Sigmoid colon (tissue), 7 donors: ENCODE results near the gene IGFLR1. TPM values are rescaled to one million over a fixed set of nuclear protein-coding genes. Genes with fewer than 3 reads are reported as not detected.
"Not testable (repeated sequence)": the region's sequence is repeated elsewhere in the genome, so short reads cannot be mapped to it uniquely, and the experiment has no call there.

Experiments used
- DNase-seq: peaks from one replicate; pipeline ENCODE4 v3.0.0-alpha.2; 2019
- H3K27ac ChIP-seq, 4 donors: fragments of 200-600 bp; sonication (generic); one replicate each; pipeline ENCODE4 v1.5.1; 2016 to 2019; ENCODE audit warnings: mild to moderate bottlenecking in 1 of 4
- H3K27me3 ChIP-seq, 3 donors: fragments of 200-600 bp; sonication (generic); one replicate each; pipeline ENCODE4 v1.5.1; 2019; ENCODE audit warnings: mild to moderate bottlenecking in 1 of 3
- H3K36me3 ChIP-seq, 4 donors: fragments of 200-600 bp; sonication (generic); one replicate each; pipeline ENCODE4 v1.5.1; 2016 to 2019
- H3K4me1 ChIP-seq, 4 donors: fragments of 200-600 bp; sonication (generic); one replicate each; pipeline ENCODE4 v1.5.1; 2017 to 2019
- H3K4me3 ChIP-seq, 4 donors: fragments of 200-600 bp; sonication (generic); one replicate each; pipeline ENCODE4 v1.5.1; 2017 to 2019; ENCODE audit warnings: mild to moderate bottlenecking in 2 of 4, moderate library complexity in 1 of 4
- H3K9me3 ChIP-seq, 4 donors: fragments of 200-600 bp in 3 of 4; sonication (generic) in 3 of 4; one replicate each; pipeline versions ENCODE4 v1.5.1 to v1.6.1; 2013 to 2019
- CTCF ChIP-seq, 4 experiments: fragments of 450-650 bp in 3 of 4; fragments of 200-600 bp in 1 of 4; IDR thresholded peaks; one replicate each; pipeline ENCODE4 v1.5.1; 2016 to 2019; ENCODE audit warnings: antibody characterized with exemption in 4 of 4, mild to moderate bottlenecking in 3 of 4, moderate library complexity in 2 of 4
- EP300 ChIP-seq, 4 donors: sonication (generic); formaldehyde crosslinking; IDR thresholded peaks; one replicate each; pipeline ENCODE4 v1.6.1; 2017; ENCODE audit warnings: antibody characterized with exemption in 4 of 4
- POLR2A ChIP-seq, 2 donors: fragments of 450-650 bp; IDR thresholded peaks; one replicate each; pipeline ENCODE4 v1.6.1; 2016; ENCODE audit warnings: antibody characterized with exemption in 2 of 2, mild to moderate bottlenecking in 2 of 2, moderate library complexity in 2 of 2
- POLR2AphosphoS5 ChIP-seq, 4 donors: sonication (generic); formaldehyde crosslinking; IDR thresholded peaks; one replicate each; pipeline ENCODE4 v1.6.1; 2017; ENCODE audit warnings: antibody characterized with exemption in 4 of 4
- WGBS, 2 donors: extraction: QIAGEN DNeasy Blood & Tissue Kit; methylation state at CpG; one replicate each; pipeline ENCODE4 v1.1.7; 2013; 5-methylcytosine and 5-hydroxymethylcytosine counted together
- intact Hi-C: fragments of 100-400 bp; cut with DNase I; formaldehyde crosslinking; loops from one replicate; pipeline ENCODE4 v1.15.1; 2023
- polyA plus RNA-seq, 3 donors: library from polyadenylated mRNA; stranded (reverse); fragments of 200-250 nt; gene quantifications; one replicate each; pipeline ENCODE4 v1.2.3, GENCODE V29; 2013
- total RNA-seq, 4 donors: library from RNA; depleted of rRNA; stranded (reverse); fragments of >200 nt; gene quantifications; one replicate each; pipeline ENCODE4 v1.1.0, GENCODE V29; 2016
- donor health status: healthy with polysubstance abuse.
- donor health status: Bipolar disorder and iron deficiency.
- donor health status: healthy.

Gene IGFLR1
- total and polyA plus RNA-seq, 7 donors: 2.5 to 25.0 (median 9.0) TPM

GRCh38 chr19:35695895-35696422, 46.3 kb downstream of the IGFLR1 start:
- H3K9me3 ChIP-seq: no peaks in the 10 kb centered on the region
- intact Hi-C loops: loop anchor here (2.0 kb wide), 1 partner anchor 123 kb away; no protein-coding TSS in a partner anchor
- DNase-seq: no peak
- H3K27ac ChIP-seq: no peak overlapping the region
- H3K27me3 ChIP-seq: no peaks in the 10 kb centered on the region
- no peak overlapping the region for H3K4me3 ChIP-seq
- no peak for TF ChIP-seq EP300 (IDR thresholded peaks at IDR 0.05)
- TF ChIP-seq POLR2AphosphoS5 (IDR thresholded peaks at IDR 0.05): no peak
- no peak for TF ChIP-seq CTCF (IDR thresholded peaks at IDR 0.05)
- TF ChIP-seq POLR2A (IDR thresholded peaks at IDR 0.05): no peak
- H3K36me3 ChIP-seq: no peaks in the 10 kb centered on the region
- no peaks in the 10 kb centered on the region for H3K4me1 ChIP-seq
- WGBS, 2 donors: 70 to 87% methylated on average over 2 of the region's 2 CpGs

- Histone ChIP-seq H3K27me3 (no peaks in the 10 kb centered on the region), H3K27ac (no peak overlapping the region), H3K36me3 (no peaks in the 10 kb centered on the region), H3K4me1 (no peaks in the 10 kb centered on the region), H3K9me3 (no peaks in the 10 kb centered on the region), H3K4me3 (no peak overlapping the region)
- intact Hi-C loops: loop anchor here (1.0 to 2.0 kb wide), 3 partner anchors 22 to 237 kb away; no protein-coding TSS in a partner anchor
- 35 to 38% methylated on average over 8 of the region's 8 CpGs for WGBS, 2 donors
- peak; percentile 96 to 99 (median 97) for TF ChIP-seq CTCF (IDR thresholded peaks at IDR 0.05)
- TF ChIP-seq EP300 (IDR thresholded peaks at IDR 0.05): no peak
- TF ChIP-seq POLR2A (IDR thresholded peaks at IDR 0.05): no peak
- TF ChIP-seq POLR2AphosphoS5 (IDR thresholded peaks at IDR 0.05): peak in 1 of 4 donors; percentile 10
- peak; percentile 93 for DNase-seq
Measured at GRCh38 chr19:35693835-35694599, 48.2 kb downstream of the IGFLR1 start.

- Histone ChIP-seq H3K9me3 (no peaks in the 10 kb centered on the region), H3K36me3 (no peaks in the 10 kb centered on the region), H3K27ac (no peak overlapping the region), H3K4me1 (no peaks in the 10 kb centered on the region), H3K27me3 (no peaks in the 10 kb centered on the region), H3K4me3 (no peak overlapping the region)
- intact Hi-C loops: loop anchor here (1.0 to 2.0 kb wide), 2 partner anchors 23 to 237 kb away; no protein-coding TSS in a partner anchor
- no peak for DNase-seq
- TF ChIP-seq POLR2AphosphoS5 (IDR thresholded peaks at IDR 0.05) (no peak), EP300 (IDR thresholded peaks at IDR 0.05) (no peak), POLR2A (IDR thresholded peaks at IDR 0.05) (no peak)
- WGBS, 2 donors: 8 to 17% methylated on average over 8 of the region's 8 CpGs
Measured at GRCh38 chr19:35693422-35693821, 48.8 kb downstream of the IGFLR1 start.

GRCh38 chr19:35692010-35692409, 50.2 kb downstream of the IGFLR1 start:
- intact Hi-C loops: loop anchor here (2.0 kb wide), 1 partner anchor 239 kb away; no protein-coding TSS in a partner anchor
- 29 to 70% methylated on average over 11 of the region's 11 CpGs for WGBS, 2 donors
- Histone ChIP-seq H3K27ac (no peak overlapping the region), H3K36me3 (no peaks in the 10 kb centered on the region), H3K4me1 (no peaks in the 10 kb centered on the region), H3K27me3 (no peaks in the 10 kb centered on the region), H3K4me3 (no peak overlapping the region), H3K9me3 (no peaks in the 10 kb centered on the region)
- DNase-seq: no peak
- TF ChIP-seq EP300 (IDR thresholded peaks at IDR 0.05): no peak
- TF ChIP-seq POLR2A (IDR thresholded peaks at IDR 0.05): no peak
- no peak for TF ChIP-seq POLR2AphosphoS5 (IDR thresholded peaks at IDR 0.05)
- no peak for TF ChIP-seq CTCF (IDR thresholded peaks at IDR 0.05)

- DNase-seq, H3K36me3 ChIP-seq, H3K4me1 ChIP-seq, H3K27ac ChIP-seq, H3K4me3 ChIP-seq, intact Hi-C loops, H3K9me3 ChIP-seq, H3K27me3 ChIP-seq: not testable (repeated sequence)
- WGBS, 2 donors: 95 to 96% methylated on average over 37 of the region's 37 CpGs
Measured at GRCh38 chr19:35691106-35691505, 51.1 kb downstream of the IGFLR1 start.
